Endothelial cell of hepatic sinusoid (primary cell): ENCODE data around the gene MIS12.

ENCODE experiments used
- in situ Hi-C: cut with HindIII; loops from 2 replicates; pipeline ENCODE4 v1.10.0; 2017; ENCODE audit warnings: low sequenced_read_pairs

Gene MIS12

GRCh38 chr17:5499476-5500231 lies 13.3 kb downstream of the MIS12 start:
- in situ Hi-C loops: no loop called here

- in situ Hi-C loops: no loop called here
Measured at GRCh38 chr17:5500247-5500588, 13.9 kb downstream of the MIS12 start.

- in situ Hi-C loops: no loop called here
Measured at GRCh38 chr17:5500589-5501391, 14.4 kb downstream of the MIS12 start.

- in situ Hi-C loops: no loop called here
Measured at GRCh38 chr17:5501685-5502084, 15.3 kb downstream of the MIS12 start.

- in situ Hi-C loops: no loop called here
Measured at GRCh38 chr17:5502552-5502951, 16.2 kb downstream of the MIS12 start.

- in situ Hi-C loops: no loop called here
Measured at GRCh38 chr17:5506307-5506706, 19.9 kb downstream of the MIS12 start.

- in situ Hi-C loops: no loop called here
Measured at GRCh38 chr17:5508810-5509209, 22.4 kb downstream of the MIS12 start.

- in situ Hi-C loops: no loop called here
Measured at GRCh38 chr17:5509482-5509881, 23.1 kb downstream of the MIS12 start.

- in situ Hi-C loops: no loop called here
Measured at GRCh38 chr17:5510771-5511170, 24.4 kb downstream of the MIS12 start.

- in situ Hi-C loops: no loop called here
Measured at GRCh38 chr17:5511401-5512225, 25.2 kb downstream of the MIS12 start.

- in situ Hi-C loops: no loop called here
Measured at GRCh38 chr17:5513628-5514027, 27.3 kb downstream of the MIS12 start.

GRCh38 chr17:5514976-5515375 lies 28.6 kb downstream of the MIS12 start:
- in situ Hi-C loops: no loop called here

GRCh38 chr17:5516060-5516792 lies 29.9 kb downstream of the MIS12 start:
- in situ Hi-C loops: no loop called here

GRCh38 chr17:5522476-5522875 lies 36.1 kb downstream of the MIS12 start:
- in situ Hi-C loops: no loop called here

GRCh38 chr17:5523249-5523648 lies 36.9 kb downstream of the MIS12 start:
- in situ Hi-C loops: no loop called here

GRCh38 chr17:5526821-5527598 lies 40.6 kb downstream of the MIS12 start:
- in situ Hi-C loops: loop anchor here (5.0 kb wide), 1 partner anchor 55 kb away; no protein-coding TSS in a partner anchor

GRCh38 chr17:5527601-5528250 lies 41.4 kb downstream of the MIS12 start:
- in situ Hi-C loops: loop anchor here (5.0 kb wide), 1 partner anchor 55 kb away; no protein-coding TSS in a partner anchor

- in situ Hi-C loops: no loop called here
Measured at GRCh38 chr17:5530265-5531084, 44.1 kb downstream of the MIS12 start.

- in situ Hi-C loops: no loop called here
Measured at GRCh38 chr17:5531085-5531418, 44.7 kb downstream of the MIS12 start.
